Measurements from ENCODE around the gene ARAP1.

- TF ChIP-seq CTCF (IDR thresholded peaks at IDR 0.05), result no peak
- TF ChIP-seq EP300 (IDR thresholded peaks at IDR 0.05), result no peak
- no peak for TF ChIP-seq POLR2A (IDR thresholded peaks at IDR 0.05)
- no peak for TF ChIP-seq POLR2AphosphoS5 (IDR thresholded peaks at IDR 0.05)
Observed at GRCh38 chr11:72777755-72778278, 25.6 kb upstream of the ARAP1 start.
